HEK293T (cell line): ENCODE data around the gene PRRC2C.

ENCODE experiments used
- BHLHE40 ChIP-seq: fragments of 450-650 bp; IDR thresholded peaks from 2 replicates; pipeline ENCODE4 v1.6.1; 2016; ENCODE audit warnings: mild to moderate bottlenecking, moderate library complexity, borderline replicate concordance
- CTBP1 ChIP-seq: fragments of 450-650 bp; IDR thresholded peaks from 2 replicates; pipeline ENCODE4 v1.6.1; 2016; ENCODE audit warnings: borderline replicate concordance
- ELF4 ChIP-seq: fragments of 450-650 bp; IDR thresholded peaks from 2 replicates; pipeline ENCODE4 v1.6.1; 2017; ENCODE audit warnings: antibody characterized with exemption
- FOXA1 ChIP-seq: fragments of 450-650 bp; IDR thresholded peaks from 2 replicates; pipeline ENCODE4 v1.6.1; 2016; ENCODE audit warnings: mild to moderate bottlenecking
- LEF1 ChIP-seq: fragments of 450-650 bp; IDR thresholded peaks from 2 replicates; pipeline ENCODE4 v1.6.1; 2017; ENCODE audit warnings: mild to moderate bottlenecking, borderline replicate concordance
- SP1 ChIP-seq: fragments of 450-650 bp; IDR thresholded peaks from 2 replicates; pipeline ENCODE4 v1.6.1; 2017
- SUZ12 ChIP-seq: fragments of 450-650 bp; IDR thresholded peaks from 2 replicates; pipeline ENCODE4 v1.6.1; 2016; ENCODE audit warnings: mild to moderate bottlenecking
- TARDBP ChIP-seq: fragments of 450-650 bp; IDR thresholded peaks from 2 replicates; pipeline ENCODE4 v1.6.1; 2016
- ZNF384 ChIP-seq: fragments of 450-650 bp; IDR thresholded peaks from 2 replicates; pipeline ENCODE4 v1.6.1; 2016
- TF ChIP-seq, protein P1 (sequence below): fragments of 450-650 bp; IDR thresholded peaks from 2 replicates; pipeline ENCODE4 v1.6.1; 2016

DNA sequence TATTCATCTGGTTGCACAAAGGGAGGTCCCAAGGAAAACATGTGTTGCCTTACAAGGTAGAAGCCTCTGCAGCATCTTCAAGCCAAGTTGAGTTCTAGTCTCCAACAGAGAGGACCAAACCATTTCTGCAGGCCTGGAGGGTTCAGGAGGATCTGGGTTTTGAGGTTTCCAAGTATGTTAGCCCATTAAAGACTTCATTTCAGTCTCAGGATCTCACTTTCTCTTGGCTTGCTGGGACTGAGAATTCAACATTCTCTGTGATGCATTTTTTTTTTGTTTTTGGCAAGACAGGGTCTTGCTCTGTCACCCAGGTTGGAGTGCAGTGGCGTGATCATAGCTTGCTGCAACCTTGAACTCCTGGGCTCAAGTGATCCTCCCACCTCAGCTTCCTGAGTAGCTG, 128.0 kb downstream of the PRRC2C start:
- TF ChIP-seq SP1 (no peak), FOXA1 (no peak), CTBP1 (no peak), LEF1 (no peak), ZNF384 (no peak), BHLHE40 (no peak), ELF4 (no peak), TARDBP (no peak), SUZ12 (no peak)
- TF ChIP-seq, protein P1, sequence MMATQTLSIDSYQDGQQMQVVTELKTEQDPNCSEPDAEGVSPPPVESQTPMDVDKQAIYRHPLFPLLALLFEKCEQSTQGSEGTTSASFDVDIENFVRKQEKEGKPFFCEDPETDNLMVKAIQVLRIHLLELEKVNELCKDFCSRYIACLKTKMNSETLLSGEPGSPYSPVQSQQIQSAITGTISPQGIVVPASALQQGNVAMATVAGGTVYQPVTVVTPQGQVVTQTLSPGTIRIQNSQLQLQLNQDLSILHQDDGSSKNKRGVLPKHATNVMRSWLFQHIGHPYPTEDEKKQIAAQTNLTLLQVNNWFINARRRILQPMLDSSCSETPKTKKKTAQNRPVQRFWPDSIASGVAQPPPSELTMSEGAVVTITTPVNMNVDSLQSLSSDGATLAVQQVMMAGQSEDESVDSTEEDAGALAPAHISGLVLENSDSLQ: no peak
